ENCODE data around the gene RARG.

The RARG gene
- 0.29 to 9.4 (median 1.5) reads per million in 18 experiments for total RNA-seq

DNA sequence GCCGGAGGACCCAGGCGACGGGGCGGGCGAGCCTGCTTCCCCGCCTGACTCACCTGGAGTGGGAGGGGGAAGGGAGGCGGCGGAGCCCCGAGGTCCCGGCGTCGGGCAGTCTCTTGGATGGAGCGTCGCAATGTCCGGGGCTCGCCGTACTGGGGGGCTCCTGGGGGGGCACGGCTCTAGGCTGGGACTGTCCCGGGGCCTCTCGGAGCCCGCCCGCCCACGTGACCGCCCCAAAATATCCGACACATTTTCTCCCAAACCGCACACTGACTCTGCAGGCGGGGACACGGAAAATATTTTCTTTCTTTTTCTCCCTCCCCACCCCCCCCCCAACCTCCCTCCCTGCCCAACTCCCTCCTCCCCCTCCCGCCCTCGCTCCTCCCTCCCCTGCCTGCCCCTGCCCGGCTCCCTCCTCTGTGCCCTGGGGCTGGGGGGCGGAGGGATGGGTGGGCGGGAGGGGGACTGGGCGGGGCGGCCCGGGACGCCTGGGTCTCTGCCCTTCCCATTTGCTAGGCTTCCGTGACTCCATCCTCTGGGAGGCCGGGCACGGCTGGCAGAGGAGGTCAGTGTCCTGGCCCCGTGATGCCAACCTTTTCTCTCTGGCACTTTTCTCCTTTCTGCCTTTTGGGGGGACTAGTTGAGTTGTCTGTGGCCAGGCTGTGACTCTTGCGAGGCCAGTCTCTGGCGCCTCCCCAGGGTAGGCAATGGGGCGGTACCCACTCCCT lies at the start of gene RARG:
TSS of gene RARG (minus strand) at position 289 of the 725 bp plus-strand sequence. CDS start 4,664 bp downstream, outside the sequence.
- no peak for DNase-seq

DNA sequence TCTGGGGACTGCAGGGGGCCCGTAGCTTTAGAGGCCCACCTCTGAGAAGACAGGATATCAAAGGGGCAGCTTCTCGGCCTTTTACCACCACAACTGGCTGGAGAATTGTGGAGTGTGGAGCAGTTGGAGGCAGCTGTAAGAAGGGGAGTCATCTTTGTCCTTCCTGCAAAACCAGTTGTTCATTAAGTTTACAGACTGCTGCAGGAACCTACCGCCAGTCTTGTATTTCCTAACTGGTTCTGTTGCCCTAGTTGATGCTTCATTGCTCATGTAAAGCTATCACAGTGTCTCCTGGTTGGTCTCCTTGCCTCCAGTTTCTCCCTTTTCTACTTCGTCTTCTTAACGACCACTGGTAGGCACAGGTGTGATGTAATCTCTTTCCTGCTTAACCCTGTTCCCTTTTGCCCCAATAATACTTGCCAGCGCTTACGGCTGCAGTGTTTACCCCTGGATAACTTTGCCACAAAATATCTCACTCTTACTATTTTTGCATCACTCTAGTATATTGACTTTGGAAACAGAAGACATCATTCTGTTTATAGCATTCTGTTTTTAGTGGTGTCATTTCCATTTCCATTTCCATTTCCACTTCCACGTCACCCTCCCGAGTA lies 48.0 kb upstream of the RARG start:
- DNase-seq = no peak

DNA sequence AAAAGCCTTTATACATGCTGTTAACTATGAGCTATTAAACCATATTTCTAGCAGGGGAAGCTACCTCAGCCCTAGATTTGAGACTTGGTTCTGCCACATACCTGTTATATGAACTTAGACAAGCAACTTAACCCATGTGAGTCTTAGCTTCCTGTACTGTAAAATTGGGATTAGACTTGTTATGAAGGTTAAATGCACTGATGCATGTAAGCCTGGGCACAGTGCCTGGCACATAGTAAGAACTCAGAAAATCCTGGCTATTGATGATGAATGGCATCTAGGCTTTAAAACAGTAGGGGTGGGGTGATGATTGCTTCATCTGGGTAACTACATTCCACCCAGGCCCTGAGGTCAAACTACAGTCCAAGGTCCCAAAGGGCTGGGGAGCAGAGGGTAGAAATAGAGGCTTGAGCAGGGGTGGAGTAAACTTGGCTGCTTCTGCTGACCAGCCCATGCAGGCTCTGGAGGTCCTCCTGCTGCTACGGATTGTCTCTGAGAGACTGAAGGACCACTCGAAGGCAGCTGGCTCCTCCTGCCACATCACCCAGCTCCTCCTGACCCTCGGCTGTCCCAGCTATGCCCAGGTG lies 47.4 kb upstream of the RARG start:
- DNase-seq = no peak

DNA sequence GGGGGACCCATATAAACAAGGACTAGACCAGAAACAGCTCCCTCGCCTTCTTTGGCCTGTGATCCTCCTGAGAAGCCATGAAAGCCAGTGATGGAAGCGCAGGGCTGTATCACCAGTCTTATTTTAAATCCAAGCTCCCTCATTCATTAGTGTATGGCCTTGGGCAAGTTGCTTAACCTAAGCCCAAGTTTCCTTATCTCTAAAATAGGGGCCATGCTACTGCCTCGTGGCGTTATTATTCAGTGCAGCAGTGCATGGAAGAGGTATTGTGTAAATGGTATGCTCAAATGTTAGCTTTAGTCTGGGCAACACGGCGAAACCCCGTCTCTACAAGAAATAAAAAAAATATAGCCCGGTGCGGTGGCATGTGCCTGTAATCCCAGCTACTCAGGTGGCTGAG lies 46.0 kb upstream of the RARG start:
- DNase-seq = no peak

DNA sequence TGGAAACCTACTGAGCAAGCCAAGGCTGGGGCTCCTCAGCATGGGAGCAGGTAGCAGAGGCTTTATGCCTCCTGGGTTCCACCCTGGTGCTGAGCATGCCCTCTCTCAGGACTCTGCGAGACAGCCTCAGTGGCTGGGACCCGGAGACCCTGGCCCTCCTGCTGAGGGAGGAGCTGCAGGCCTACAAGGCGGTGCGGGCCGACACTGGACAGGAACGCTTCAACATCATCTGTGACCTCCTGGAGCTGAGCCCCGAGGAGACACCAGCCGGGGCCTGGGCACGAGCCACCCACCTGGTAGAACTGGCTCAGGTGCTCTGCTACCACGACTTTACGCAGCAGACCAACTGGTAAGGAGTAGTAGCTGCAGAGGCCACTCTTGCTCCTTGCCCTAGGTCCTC lies 44.5 kb upstream of the RARG start:
- DNase-seq = no peak

DNA sequence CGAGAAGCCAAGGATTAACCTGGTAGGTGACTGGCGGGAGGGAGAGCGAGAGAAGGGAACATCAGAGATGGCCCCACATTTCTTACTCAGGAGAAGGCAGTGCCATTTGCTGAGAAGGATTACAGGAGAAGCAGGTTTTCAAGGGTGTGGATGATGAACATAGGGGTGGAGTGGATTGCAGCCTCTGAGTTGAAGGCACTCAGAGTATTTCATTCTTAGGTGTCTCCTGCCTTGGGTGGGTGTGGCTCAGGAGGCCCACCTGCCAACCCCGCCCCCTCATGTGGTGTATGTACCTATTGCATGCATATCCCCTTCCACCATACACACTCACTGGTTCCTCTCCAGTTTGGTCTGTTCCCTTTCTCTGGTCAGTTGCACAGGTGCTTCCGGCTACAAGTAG lies 42.4 kb upstream of the RARG start:
- DNase-seq = no peak

DNA sequence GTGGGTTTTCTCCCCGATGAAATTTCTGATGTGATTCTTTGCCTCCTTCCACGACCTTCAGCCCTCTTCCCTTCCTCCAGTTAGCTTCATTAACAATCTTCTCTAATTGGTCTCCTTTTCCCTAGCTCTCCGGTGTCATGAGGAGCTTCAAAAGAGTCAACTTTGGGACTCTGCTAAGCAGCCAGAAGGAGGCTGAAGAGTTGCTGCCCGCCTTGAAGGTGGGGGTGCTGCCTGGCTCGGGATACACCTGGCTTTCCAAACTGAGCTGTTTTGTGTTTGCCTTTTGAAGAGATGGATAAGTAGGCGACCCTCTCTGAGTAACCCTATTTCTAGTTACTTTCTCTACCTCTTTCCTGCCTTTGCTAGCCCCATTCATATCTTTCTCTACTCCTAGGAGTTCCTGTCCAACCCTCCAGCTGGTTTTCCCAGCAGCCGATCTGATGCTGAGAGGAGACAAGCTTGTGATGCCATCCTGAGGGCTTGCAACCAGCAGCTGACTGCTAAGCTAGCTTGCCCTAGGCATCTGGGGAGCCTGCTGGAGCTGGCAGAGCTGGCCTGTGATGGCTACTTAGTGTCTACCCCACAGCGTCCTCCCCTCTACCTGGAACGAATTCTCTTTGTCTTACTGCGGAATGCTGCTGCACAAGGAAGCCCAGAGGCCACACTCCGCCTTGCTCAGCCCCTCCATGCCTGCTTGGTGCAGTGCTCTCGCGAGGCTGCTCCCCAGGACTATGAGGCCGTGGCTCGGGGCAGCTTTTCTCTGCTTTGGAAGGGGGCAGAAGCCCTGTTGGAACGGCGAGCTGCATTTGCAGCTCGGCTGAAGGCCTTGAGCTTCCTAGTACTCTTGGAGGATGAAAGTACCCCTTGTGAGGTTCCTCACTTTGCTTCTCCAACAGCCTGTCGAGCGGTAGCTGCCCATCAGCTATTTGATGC lies 36.9 kb upstream of the RARG start:
- no peak for DNase-seq

DNA sequence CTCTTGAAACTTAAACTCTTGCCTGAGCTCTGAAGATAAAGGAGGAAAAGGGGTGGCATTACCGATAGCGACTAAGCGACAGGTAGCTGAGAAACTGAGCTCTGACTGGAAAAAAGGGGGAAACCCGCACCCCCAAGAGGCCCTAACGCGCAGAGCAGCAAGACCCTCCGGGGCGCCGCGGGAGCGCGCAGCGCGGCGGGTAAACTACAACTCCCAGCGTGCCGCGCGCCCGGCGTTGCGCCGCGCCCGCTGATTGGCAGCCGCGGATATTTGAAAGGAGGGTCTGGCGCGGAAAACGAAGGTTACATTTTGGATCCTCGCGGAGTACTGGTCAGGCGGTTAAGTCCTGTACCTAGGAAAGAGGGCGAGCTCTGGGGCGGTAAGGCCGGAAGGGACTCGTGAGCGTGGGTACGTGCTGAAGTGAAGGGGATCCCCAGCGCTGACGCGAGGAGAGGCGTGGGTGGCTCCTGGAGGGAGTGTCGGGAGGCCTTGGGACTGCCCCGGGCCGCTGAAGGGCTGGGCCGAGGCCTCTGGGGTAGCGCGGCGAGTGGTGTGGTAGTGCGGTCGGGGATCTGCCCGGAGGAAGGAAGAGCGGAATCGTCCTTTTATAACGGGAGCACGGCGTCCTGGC lies 36.1 kb upstream of the RARG start, which contains the start of gene ESPL1:
TSS of gene ESPL1 (plus strand) at position 301 of the 631 bp plus-strand sequence. CDS start 468 bp downstream, outside the sequence.
- peak; percentile 80 to 87 for DNase-seq

DNA sequence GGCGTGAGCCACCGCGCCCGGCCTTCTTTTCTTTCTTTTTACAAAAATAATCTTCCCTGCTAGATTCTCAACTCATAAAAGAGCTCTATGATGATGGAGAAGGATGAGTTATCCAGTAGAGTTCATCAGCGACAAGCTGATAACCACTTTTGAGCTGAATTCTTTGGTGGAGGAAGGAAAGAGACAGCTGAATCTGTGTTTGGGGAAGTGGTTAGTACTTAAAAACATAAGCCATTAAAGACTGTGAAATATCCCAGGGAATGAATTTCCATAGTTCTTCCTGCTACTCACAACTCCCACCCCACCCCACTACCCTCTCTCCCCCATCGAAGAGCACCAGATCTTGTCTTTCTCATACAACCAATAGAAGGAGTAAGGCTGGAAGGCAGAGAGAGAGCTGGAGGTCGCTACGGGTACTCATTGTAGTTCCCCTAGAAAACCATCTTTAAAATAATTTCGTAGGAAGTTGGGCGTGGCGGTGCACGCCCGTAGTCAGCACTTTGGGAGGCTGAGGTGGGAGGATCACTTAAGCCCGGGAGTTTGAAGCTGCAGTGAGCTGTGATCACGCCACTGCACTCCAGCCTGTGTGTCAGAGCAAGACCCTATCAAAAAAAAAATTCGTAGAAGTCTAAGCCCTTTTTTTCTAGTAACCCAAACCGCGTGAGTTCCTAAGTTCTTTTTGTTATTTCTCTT lies 35.4 kb upstream of the RARG start:
- peak; percentile 80 to 86 for DNase-seq

DNA sequence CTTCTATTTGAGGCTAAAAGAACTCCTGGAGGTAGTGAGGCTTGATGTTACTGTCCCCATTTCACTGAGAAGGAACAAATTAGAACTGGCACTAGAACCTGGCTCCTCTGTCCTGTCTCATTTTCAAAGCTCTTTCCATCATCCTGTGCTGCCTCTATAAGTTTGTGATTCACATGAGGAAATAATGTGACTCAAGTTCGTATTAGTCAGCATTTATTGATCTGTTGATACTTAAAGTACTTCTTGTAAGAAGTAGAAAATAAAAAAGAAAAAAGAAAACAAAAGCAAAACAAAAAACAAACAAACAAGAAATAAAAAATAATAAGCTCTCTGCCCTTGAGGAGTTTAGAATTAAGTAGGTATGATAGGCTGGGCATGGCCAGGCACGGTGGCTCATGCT lies 33.8 kb upstream of the RARG start:
- no peak for DNase-seq

DNA sequence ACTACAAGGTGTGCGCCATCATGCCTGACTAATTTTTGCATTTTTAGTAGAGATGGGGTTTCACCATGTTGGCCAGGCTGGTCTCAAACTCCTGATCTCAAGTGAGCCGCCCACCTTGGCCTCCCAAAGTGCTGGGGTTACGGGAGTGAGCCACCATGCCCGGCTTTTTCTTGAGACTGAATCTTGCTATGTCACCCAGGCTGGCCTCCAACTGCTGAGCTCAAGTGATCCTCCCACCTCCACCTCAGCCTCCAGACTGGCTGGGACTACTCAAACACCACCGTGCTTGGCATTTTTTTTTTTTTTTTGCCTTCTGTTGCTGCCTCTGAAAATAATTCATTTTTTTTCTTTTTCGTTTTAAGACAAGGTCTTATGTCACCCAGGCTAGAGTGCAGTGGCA lies 27.9 kb upstream of the RARG start:
- no peak for DNase-seq

DNA sequence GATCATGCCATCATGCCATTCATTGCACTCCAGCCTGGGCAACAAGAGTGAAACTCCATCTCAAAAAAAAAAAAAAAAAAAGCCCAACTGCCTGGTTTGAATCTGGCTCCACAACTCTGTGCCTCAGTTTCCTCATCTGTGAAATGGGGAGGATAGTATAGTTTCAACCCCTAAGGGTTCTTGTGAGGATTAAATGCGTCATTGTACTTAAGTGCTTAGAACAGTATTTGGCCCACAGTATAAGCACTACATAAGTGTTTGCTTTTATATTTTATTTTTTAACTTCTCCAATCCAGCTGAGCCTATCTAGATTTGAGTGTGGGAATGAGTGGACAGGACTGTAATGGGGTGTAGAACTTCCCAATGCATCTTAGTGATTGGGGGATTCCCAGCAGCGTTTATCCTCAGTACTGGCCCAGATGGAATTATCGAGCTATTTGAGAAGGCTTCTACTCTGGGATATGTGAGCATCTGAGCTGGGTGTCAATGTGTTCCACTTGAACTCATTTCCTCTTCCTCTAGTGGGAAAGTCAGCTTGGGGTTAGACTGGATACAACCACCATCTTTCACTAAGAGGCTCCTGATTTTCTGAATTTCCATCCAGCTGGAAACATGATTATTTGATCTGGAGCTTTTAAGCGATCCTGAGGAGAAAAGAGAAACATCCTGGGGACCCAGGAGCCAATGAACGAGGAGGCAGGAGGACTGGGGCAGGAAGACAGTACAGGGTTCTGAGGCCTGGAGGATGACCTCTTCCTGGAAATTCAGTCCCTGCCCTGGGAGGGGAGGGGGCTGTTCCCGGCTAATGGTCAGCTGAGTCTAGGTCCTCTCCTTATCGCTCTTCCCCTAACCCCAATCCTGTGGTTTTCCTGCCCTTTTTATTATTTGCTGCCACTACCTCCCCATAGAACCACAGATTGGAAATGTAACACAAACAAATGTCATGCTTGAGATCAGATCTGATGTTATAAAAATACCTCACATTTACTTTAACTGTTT lies 26.8 kb upstream of the RARG start:
- no peak for DNase-seq

DNA sequence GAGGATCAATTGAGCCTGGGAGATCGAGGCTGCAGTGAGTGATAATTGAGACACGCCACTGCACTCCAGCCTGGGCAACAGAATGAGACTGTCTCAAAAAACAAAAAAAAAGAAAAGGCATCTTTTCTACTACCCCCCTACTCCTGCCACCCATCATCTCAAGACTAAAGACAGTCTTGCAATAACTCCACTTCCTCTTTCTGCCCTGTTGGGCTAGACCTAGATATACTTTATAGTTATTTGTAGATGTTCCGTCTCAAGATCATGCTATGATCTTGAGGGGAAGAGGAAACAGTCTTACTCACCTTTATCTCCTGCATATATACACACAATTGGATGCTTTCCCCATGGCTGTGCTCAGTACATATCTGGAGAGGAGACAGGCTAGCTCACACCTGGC lies 24.0 kb upstream of the RARG start:
- DNase-seq = peak; percentile 51 to 67

DNA sequence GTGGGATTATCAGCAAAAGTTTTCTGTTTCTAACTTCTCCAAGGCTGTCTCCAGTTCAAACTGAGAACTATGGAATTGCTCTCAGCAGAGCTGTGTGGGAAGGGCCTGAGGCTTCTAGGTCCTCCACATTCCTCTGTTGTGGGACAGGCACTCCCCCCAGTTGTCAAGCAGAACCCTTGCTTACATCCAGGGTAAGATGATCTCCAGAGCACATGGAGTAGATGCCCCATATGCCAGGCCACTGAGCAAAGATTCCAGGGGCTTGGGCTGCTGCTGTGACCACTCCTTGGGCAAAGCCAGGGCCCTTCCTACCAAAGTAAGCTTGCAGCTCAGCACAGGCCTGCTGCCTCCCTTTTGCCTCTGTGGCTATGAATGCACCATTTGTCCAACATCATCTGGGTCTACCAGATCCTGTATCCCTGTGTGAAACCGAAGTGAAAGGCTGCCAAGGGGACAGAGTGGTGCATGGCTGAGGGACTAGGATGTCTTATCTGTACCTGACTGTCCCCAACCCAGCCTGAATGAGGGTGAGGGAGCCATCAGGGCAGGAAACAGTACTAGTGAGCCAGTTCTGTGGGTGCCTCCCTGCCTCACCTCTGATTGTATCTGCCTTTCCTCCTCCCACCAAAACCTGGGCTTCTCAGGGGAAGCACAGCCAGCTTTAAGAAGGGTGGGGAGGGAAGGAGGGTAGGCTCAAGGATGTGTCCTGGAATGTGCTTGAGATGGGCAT lies 23.0 kb upstream of the RARG start:
- no peak for DNase-seq

DNA sequence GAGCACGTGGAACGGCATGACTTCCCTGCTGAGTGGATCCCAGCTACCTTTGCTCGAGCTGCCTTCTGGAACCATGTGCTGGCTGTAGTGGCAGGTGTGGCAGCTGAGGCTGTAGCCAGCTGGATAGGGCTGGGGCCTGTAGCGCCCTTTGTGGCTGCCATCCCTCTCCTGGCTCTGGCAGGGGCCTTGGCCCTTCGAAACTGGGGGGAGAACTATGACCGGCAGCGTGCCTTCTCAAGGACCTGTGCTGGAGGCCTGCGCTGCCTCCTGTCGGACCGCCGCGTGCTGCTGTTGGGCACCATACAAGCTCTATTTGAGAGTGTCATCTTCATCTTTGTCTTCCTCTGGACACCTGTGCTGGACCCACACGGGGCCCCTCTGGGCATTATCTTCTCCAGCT lies 21.3 kb upstream of the RARG start:
- DNase-seq = no peak

DNA sequence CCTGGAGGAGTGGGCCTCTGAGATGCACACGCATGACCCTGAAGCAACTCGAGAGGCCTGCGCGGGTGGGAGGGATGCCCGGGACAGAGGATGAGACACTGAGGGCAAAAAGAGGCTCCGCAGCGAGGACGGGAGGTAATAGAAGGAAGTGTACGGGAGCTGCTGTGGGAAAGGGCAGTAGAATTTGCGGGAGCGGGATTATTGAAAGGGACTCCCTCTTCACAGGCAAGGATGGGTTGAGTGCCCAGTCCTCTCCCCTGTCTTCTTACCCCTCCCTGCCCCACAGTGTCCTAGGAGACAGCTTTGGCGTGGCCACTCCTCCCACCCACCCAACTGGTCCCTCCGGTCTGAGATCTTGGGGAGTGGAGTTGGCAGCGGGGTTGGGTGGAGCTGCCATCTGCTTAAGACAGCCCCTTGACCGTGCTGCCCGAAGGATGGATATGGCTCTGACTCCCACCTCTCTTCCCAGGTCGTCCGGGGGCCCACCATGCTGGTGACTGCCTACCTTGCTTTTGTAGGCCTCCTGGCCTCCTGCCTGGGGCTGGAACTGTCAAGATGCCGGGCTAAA lies 20.4 kb upstream of the RARG start:
- peak in 1 of 2 donors; percentile 40 for DNase-seq

DNA sequence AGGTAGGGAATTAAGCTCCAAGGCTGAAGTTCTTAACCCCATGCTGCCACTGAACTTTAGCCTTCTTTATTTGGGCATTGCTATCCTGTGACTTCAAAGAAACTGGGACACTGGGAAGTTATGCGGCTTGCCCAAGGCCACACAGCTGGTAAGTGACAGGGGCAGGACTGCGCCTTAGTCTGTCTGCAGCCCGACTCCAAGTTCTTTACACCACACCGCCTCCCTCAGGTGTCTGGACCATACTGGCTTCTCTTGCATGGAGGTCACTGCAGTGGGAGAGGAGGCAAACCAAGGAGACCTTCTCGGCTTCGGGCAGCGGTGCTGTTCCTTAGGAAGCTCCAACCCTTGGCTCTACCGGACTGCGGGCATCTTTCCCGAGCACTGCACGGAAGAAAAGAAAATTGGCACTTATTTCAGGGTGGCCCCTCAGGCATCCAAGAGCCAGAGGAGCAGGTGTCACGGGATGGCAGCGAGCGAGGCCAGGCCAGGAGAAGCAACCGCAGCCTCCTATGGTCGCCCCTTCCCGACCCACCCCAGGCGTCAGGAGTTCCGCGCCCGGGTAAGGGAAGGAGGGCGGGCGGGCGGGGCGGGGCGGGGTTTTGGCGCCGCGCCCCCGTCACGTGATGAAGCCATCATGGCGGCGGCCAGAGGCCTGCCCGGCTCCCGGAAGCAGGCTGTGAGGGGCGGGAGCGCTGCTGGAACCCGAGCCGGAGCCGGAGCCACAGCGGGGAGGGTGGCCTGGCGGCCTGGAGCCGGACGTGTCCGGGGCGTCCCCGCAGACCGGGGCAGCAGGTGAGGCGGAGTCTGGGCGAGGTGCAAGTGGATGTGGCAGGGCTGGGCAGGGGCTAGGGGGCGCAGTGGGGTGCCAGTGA lies 19.7 kb upstream of the RARG start:
- DNase-seq = peak; percentile 66 to 82

DNA sequence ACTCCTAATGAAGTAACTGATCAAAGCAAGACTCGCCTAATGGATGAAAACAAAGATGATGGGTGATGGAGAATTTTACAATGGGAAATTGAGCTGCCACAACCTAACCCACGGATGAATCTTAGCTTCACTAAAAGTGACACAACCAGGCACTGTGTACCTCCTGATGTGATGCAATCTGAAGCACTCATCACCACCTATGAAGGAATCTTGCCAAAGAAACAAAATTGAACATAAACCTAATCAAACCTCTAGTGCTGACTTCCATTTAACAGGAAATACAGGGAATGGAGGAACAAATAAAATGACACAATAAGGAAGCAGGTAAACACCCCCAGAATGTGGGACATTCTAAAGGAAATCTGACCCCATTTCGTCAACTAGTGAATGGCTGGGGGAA lies 13.3 kb upstream of the RARG start:
- no peak for DNase-seq

Data from inflammatory macrophage (primary cell).